GM12874 (cell line): ENCODE data around the gene STK39.

Source experiments
- CTCF ChIP-seq: IDR thresholded peaks from 2 replicates; pipeline ENCODE4 v1.5.1; 2011; ENCODE audit warnings: low read depth, mild to moderate bottlenecking, control low read depth, low read length, moderate library complexity; ENCODE audit not compliant: insufficient read depth

Gene STK39

DNA sequence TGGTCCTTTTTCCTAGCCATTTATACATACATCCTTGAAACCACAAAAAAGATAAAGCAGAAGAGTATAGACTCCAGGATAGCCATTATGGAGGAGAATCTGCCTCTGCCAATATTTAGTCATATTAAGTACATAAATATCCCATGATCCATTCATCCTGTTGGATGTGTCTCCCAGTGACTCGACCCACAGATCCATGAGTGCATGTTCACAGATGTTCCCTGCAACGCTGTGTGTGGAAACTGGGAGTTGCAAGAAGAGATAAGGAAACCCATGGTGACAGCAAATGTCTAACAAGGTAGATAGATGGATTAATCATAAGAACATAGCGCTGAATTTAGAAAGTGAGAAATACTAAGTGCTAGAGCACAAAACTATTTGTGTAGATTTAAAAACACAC is 34.5 kb downstream of the STK39 start:
- TF ChIP-seq CTCF = no peak

DNA sequence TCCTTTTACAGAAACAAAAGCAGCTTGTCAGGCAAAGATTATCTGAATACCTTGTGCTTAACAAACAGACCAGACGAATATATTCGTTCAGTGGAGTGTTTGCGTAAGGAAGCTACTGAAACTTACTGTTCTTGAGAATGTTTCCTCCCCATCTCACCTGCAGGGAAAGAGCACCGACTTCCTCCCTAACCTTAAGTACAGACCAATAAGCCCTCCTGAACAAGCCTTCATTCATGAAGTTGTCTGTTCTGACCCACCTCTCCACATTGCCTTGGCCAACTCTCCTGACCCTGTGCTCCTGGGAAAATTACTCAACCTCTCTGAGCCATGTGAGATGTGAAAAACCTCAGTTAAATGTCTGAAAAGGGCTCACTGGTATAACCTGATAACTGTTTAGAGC is 35.2 kb downstream of the STK39 start:
- TF ChIP-seq CTCF = no peak

DNA sequence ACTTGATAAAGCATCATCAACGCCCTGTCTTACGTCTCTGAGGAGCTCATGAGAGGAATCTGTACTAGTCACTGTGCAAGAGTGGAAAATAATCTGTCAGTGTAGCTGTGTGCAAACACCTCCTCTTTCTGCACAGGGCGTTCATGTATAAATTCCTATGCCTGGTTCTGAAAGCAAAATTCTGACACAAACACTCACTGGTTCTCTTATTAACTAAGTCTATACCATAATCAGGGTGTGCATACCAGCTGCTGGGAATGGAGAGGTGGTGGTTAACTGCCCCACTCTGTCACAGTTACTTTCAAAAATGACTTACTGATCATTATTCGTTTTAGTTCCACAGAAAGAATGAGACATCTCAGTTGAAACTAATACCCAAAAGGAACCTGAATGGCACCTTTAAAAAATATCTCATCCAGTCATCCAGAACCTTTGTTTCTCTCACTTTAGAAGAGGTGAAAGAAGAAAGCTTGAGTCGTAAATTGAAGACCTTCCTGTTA is 35.7 kb downstream of the STK39 start:
- no peak for TF ChIP-seq CTCF

DNA sequence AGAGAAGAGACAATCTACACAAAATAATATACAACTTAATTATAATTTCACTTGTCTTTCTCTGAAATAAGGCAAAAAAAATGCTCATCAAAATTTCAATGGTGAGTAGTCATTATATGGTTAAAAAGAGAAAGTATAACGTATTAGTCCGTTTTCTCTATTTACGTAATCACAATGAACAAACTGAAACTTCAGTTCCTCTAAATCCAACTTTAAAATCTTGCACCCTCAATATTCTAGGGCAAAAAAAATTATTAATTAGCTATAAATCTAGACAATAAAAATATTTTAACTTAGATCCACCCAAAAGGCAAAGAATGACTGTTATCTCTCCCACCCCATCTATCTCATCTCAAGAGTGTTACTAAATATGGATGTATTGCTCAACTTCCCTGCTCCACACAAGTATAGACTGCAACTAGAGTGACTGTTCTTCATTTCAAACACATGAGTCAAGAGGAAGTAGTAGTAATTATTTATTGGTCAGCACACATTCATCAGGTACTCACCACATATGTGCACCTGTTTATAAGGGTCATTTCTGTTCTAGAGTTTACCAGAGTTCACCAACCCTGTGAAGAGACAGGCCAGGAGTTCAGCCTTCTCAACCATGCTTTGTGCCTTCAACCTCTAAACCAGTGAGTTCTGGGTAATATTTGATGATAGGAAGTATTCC is 36.4 kb downstream of the STK39 start:
- TF ChIP-seq CTCF = no peak

- TF ChIP-seq CTCF = no peak
Observed at GRCh38 chr2:168210216-168210894, 37.0 kb downstream of the STK39 start.

- no peak for TF ChIP-seq CTCF
Observed at GRCh38 chr2:168208652-168209051, 38.7 kb downstream of the STK39 start.

DNA sequence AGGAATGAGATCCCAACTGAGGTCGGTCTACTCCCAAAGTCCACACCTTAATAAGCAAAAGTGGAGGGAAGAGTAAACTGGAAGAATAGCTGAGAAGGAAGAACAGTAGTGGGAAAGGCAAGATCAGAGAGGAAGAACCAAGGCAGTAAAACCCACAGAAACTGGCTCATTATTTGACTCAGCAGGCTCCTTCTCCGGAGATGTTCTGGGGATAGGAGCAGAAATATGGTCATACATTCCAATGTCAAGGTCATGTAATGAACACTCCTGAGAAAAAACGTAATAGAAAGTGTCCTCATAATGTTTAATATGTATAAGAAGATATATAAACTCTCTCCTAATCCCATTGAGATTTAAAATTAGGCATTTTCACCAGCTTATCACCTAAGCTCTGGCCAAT is 39.5 kb downstream of the STK39 start:
- no peak for TF ChIP-seq CTCF
